GM12865 (cell line): Measurements from ENCODE around the gene HSBP1L1.

Experiments
- DNase-seq: peaks from one replicate; pipeline ENCODE4 v3.0.0; 2010; ENCODE audit warnings: low read depth
- H3K4me3 ChIP-seq: 2 replicates; pipeline ENCODE4 v1.5.1; 2011; ENCODE audit warnings: mild to moderate bottlenecking, low read depth, low read length, control low read depth
- TF ChIP-seq, protein P1 (sequence below): IDR thresholded peaks from 2 replicates; pipeline ENCODE4 v1.5.1; 2011; ENCODE audit warnings: low read length, control low read depth, low read depth, inconsistent platforms; ENCODE audit not compliant: insufficient read depth; ENCODE audit errors: missing control alignments

HSBP1L1 gene

DNA sequence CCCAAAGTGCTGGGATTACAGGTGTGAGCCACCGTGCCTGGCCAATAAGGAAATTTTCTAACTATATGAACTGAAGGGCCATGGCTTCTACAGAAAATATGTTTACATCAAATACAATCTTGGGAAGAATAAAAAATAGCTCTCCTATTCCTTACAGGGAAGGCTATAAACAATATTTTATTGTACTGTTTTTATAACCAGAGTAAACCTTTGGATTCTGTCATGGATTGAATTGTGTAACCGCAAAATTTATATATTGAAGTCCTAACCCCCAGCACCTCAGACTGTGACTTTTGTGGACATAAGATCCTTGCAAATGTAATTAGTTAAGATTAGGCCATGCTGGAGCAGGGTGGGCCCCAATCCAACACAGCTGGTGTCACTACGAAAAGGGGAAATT, 8.3 kb downstream of the HSBP1L1 start:
- no peak for DNase-seq
- TF ChIP-seq, protein P1, sequence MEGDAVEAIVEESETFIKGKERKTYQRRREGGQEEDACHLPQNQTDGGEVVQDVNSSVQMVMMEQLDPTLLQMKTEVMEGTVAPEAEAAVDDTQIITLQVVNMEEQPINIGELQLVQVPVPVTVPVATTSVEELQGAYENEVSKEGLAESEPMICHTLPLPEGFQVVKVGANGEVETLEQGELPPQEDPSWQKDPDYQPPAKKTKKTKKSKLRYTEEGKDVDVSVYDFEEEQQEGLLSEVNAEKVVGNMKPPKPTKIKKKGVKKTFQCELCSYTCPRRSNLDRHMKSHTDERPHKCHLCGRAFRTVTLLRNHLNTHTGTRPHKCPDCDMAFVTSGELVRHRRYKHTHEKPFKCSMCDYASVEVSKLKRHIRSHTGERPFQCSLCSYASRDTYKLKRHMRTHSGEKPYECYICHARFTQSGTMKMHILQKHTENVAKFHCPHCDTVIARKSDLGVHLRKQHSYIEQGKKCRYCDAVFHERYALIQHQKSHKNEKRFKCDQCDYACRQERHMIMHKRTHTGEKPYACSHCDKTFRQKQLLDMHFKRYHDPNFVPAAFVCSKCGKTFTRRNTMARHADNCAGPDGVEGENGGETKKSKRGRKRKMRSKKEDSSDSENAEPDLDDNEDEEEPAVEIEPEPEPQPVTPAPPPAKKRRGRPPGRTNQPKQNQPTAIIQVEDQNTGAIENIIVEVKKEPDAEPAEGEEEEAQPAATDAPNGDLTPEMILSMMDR, result no peak
- H3K4me3 ChIP-seq, result no peak overlapping the region

GRCh38 chr18:79973517-79973916, 9.1 kb downstream of the HSBP1L1 start:
- no peak overlapping the region for H3K4me3 ChIP-seq
- TF ChIP-seq, protein P1, result no peak
- DNase-seq, result no peak

DNA sequence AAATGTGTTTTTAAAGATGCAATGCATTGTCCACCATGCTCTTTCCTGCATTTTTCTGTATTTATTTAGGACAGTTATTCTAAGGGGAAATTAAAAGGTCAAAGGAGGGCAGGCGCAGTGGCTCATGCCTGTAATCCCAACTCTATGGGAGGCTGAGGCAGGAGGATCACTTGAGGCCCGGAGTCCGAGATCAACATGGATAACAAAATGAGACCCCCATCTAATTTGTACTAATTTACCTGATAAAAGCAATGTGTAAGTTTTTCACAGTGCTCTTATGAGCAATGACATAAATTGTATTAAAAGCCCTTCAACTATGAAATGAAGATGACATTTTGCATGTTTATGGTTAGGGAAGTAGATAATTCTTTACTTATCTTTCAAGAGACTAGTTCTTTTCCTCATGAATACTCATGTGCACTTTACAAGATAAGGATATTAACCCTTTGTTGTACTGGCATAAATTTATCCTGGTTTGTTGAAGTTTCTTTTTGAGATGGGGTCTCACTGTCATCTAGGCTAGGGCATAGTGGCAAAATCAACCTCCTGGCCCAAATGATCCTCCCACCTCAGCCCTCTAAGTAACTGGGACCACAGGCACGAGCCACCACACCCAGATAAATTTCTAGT, 9.7 kb downstream of the HSBP1L1 start:
- TF ChIP-seq, protein P1, result no peak
- no peak overlapping the region for H3K4me3 ChIP-seq
- no peak for DNase-seq

DNA sequence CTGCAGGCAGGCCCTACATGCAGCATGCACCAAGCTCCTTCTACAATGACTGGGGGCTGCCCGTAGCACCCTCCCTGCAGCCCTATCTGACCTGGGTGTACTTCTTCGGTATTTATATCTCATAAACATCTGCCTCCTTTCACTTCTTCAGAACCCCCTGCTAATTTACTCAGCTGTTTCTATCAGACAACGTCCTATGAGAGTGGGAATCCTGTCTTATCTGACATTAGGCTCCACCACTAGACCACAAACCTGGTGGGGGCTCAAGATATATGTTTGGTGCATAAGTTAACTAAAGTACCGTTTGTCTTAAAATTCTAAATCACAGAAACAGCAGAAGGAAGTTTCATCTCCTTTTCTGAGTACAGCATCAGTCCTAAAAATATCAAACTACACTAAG, 10.6 kb downstream of the HSBP1L1 start:
- no peak overlapping the region for H3K4me3 ChIP-seq
- TF ChIP-seq, protein P1, result no peak
- no peak for DNase-seq

GRCh38 chr18:79975985-79976680, 11.7 kb downstream of the HSBP1L1 start:
- H3K4me3 ChIP-seq, result no peak overlapping the region
- TF ChIP-seq, protein P1, result no peak
- no peak for DNase-seq

DNA sequence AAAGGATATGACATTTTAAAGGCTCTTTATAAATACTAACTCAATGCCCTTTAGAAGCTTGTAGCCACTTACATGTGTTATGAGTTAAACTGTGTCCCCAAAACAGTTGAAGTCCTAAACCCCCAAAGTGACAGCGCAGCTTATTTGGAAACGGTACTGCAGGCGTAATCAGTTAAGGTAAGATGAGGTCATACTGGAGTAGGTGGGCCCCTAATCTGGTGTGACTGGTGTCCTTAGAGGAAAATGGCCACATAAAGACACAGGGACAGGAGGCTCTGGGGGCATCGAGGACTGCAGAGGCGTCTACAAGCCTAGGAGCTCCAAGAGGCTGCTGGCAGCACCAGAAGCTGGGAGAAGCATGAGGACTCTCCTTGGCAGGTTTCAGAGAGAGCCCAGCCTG, 15.4 kb downstream of the HSBP1L1 start:
- H3K4me3 ChIP-seq, result no peak overlapping the region
- DNase-seq, result no peak
- TF ChIP-seq, protein P1, result no peak
